SK-N-SH (cell line): ENCODE data around the gene MEAK7. TPM values are rescaled to one million over a fixed set of nuclear protein-coding genes. Genes with fewer than 3 reads are reported as not detected.

Source experiments
- CTCF ChIA-PET: fragments of 300-600, 350-600 bp; formaldehyde crosslinking; extraction: SDS; loops from one replicate; lab custom pipeline; 2021; lab: Yijun Ruan, JAX
- POLR2A ChIA-PET: fragments of 350-600 bp; sonication (Branson Sonifier 250); formaldehyde crosslinking; extraction: SDS; loops from one replicate; lab custom pipeline; 2020; ENCODE audit warnings: antibody characterized with exemption, inconsistent platforms; lab: Yijun Ruan, JAX
- DNase-seq: peaks from one replicate; pipeline ENCODE4 v3.0.0; 2012
- H2AFZ ChIP-seq: fragments of 200-600 bp; sonication (generic); 2 replicates; pipeline ENCODE4 v1.8.1; 2016; ENCODE audit warnings: antibody characterized with exemption, mild to moderate bottlenecking, low read depth
- H3F3A ChIP-seq: fragments of 200-600 bp; sonication (generic); replicated peaks from 2 replicates; pipeline ENCODE3; 2016; ENCODE audit warnings: antibody characterized with exemption, mild to moderate bottlenecking; ENCODE audit not compliant: insufficient read depth
- H3K27ac ChIP-seq, 2 experiments: fragments of 200-500 bp in 1 of 2; fragments of 200-600 bp in 1 of 2; sonication (Bioruptor generic) in 1 of 2; sonication (generic), shearing (Covaris generic) in 1 of 2; 2 replicates each; pipeline versions ENCODE4 v1.5.1 to v1.6.1; 2014 to 2016; ENCODE audit warnings: low read depth in 2 of 2, inconsistent platforms in 1 of 2, low read length in 1 of 2, mild to moderate bottlenecking in 1 of 2, mixed read lengths in 1 of 2
- H3K27me3 ChIP-seq: fragments of 200-600 bp; sonication (generic), shearing (Covaris generic); 2 replicates; pipeline ENCODE4 v1.6.1; 2016; ENCODE audit warnings: mixed run types; ENCODE audit not compliant: insufficient read depth
- H3K36me3 ChIP-seq, 2 experiments: fragments of 200-500 bp in 1 of 2; fragments of 200-600 bp in 1 of 2; sonication (Bioruptor generic) in 1 of 2; sonication (generic) in 1 of 2; replicated peaks in 1 of 2; 2 replicates each; pipeline versions ENCODE3 to v1.5.1; 2014 to 2016; ENCODE audit warnings: low read length in 1 of 2, mild to moderate bottlenecking in 1 of 2; ENCODE audit not compliant: insufficient read depth in 2 of 2, control insufficient read depth in 1 of 2
- H3K4me1 ChIP-seq, 2 experiments: fragments of 200-500 bp in 1 of 2; fragments of 200-600 bp in 1 of 2; sonication (Bioruptor generic) in 1 of 2; sonication (generic), shearing (Covaris generic) in 1 of 2; 2 replicates each; pipeline versions ENCODE4 v1.5.1 to v1.6.1; 2014 to 2016; ENCODE audit warnings: low read depth in 1 of 2, low read length in 1 of 2, mixed run types in 1 of 2; ENCODE audit not compliant: insufficient read depth in 2 of 2, control insufficient read depth in 1 of 2
- H3K4me2 ChIP-seq: fragments of 200-600 bp; sonication (generic), shearing (Covaris generic); 2 replicates; pipeline ENCODE4 v1.6.1; 2017; ENCODE audit warnings: mixed run types
- H3K4me3 ChIP-seq, 2 experiments: fragments of 200-500 bp in 1 of 2; fragments of 200-600 bp in 1 of 2; sonication (Bioruptor generic) in 1 of 2; sonication (generic), shearing (Covaris generic) in 1 of 2; 2 replicates each; pipeline versions ENCODE4 v1.5.1 to v1.8.1; 2014 to 2016; ENCODE audit warnings: low read depth in 2 of 2, inconsistent platforms in 1 of 2, low read length in 1 of 2, mild to moderate bottlenecking in 1 of 2, mixed read lengths in 1 of 2, moderate library complexity in 1 of 2
- H3K79me2 ChIP-seq: fragments of 200-600 bp; sonication (generic); 2 replicates; pipeline ENCODE4 v1.8.1; 2017; ENCODE audit warnings: mild to moderate bottlenecking; ENCODE audit not compliant: insufficient read depth
- H3K9ac ChIP-seq: fragments of 200-600 bp; sonication (generic); 2 replicates; pipeline ENCODE4 v1.6.1; 2017; ENCODE audit warnings: mixed run types
- H3K9me2 ChIP-seq: fragments of 200-600 bp; sonication (generic); 2 replicates; pipeline ENCODE4 v1.6.1; 2017; ENCODE audit warnings: mixed run types
- H3K9me3 ChIP-seq: fragments of 200-600 bp; sonication (generic); 2 replicates; pipeline ENCODE4 v1.6.1; 2017; ENCODE audit warnings: mixed run types, mild to moderate bottlenecking, moderate library complexity
- H4K20me1 ChIP-seq: fragments of 200-600 bp; sonication (generic); 2 replicates; pipeline ENCODE4 v1.6.1; 2017; ENCODE audit warnings: mild to moderate bottlenecking, mixed run types; ENCODE audit not compliant: insufficient read depth
- CHD2 ChIP-seq: fragments of 150-350 bp; IDR thresholded peaks from 2 replicates; pipeline ENCODE4 v1.6.1; 2018; ENCODE audit warnings: low read length; ENCODE audit not compliant: partially characterized antibody
- EZH2phosphoT487 ChIP-seq: fragments of 200-600 bp; sonication (generic); IDR thresholded peaks from 2 replicates; pipeline ENCODE4 v1.6.1; 2017; ENCODE audit warnings: low read depth, mixed run types, mild to moderate bottlenecking, antibody characterized with exemption, moderate library complexity, borderline replicate concordance
- FOSL2 ChIP-seq: IDR thresholded peaks from 2 replicates; pipeline ENCODE4 v1.4.0; 2012; ENCODE audit warnings: low read depth, mild to moderate bottlenecking, moderate library complexity, borderline replicate concordance
- FOXJ3 ChIP-seq: sonication (generic); formaldehyde crosslinking; IDR thresholded peaks from 2 replicates; pipeline ENCODE4 v1.5.1; 2020; ENCODE audit warnings: mild to moderate bottlenecking, missing genetic modification reagents
- FOXM1 ChIP-seq: IDR thresholded peaks from 2 replicates; pipeline ENCODE4 v1.4.0; 2012; ENCODE audit warnings: low read depth, mild to moderate bottlenecking
- GABPA ChIP-seq: IDR thresholded peaks from 2 replicates; pipeline ENCODE4 v1.4.0; 2012; ENCODE audit warnings: low read depth, mild to moderate bottlenecking
- GATA2 ChIP-seq: sonication (generic); formaldehyde crosslinking; IDR thresholded peaks from 2 replicates; pipeline ENCODE4 v1.5.0; 2020; ENCODE audit warnings: mild to moderate bottlenecking, missing genetic modification reagents
- JUND ChIP-seq: IDR thresholded peaks from 2 replicates; pipeline ENCODE4 v1.4.0; 2012
- MEF2A ChIP-seq: IDR thresholded peaks from 2 replicates; pipeline ENCODE4 v1.4.0; 2012; ENCODE audit warnings: low read depth, borderline replicate concordance
- MXI1 ChIP-seq: IDR thresholded peaks from 2 replicates; pipeline ENCODE4 v1.6.1; 2012; ENCODE audit warnings: mild to moderate bottlenecking, low read depth, low read length, improper control_type of control experiment
- NFIC ChIP-seq: IDR thresholded peaks from 2 replicates; pipeline ENCODE4 v1.4.0; 2012; ENCODE audit warnings: borderline replicate concordance
- POLR2AphosphoS5 ChIP-seq: IDR thresholded peaks from 2 replicates; pipeline ENCODE4 v1.6.1; 2012; ENCODE audit warnings: low read depth, low read length
- RAD21 ChIP-seq: IDR thresholded peaks from 2 replicates; pipeline ENCODE4 v1.6.1; 2012; ENCODE audit warnings: mild to moderate bottlenecking, low read length
- RCOR1 ChIP-seq: fragments of 150-350 bp; IDR thresholded peaks from 2 replicates; pipeline ENCODE4 v1.6.1; 2017; ENCODE audit warnings: antibody characterized with exemption, low read length
- RFX5 ChIP-seq: IDR thresholded peaks from 2 replicates; pipeline ENCODE4 v1.6.1; 2012; ENCODE audit warnings: mild to moderate bottlenecking, improper control_type of control experiment, low read length
- SIN3A ChIP-seq: IDR thresholded peaks from 2 replicates; pipeline ENCODE4 v1.6.1; 2012; ENCODE audit warnings: low read depth, mild to moderate bottlenecking, low read length, moderate library complexity, borderline replicate concordance
- TAF1 ChIP-seq: IDR thresholded peaks from 2 replicates; pipeline ENCODE4 v1.6.1; 2012; ENCODE audit warnings: low read depth, mild to moderate bottlenecking, low read length, moderate library complexity, borderline replicate concordance
- TCF12 ChIP-seq: IDR thresholded peaks from 2 replicates; pipeline ENCODE4 v1.4.0; 2012
- TEAD4 ChIP-seq: IDR thresholded peaks from 2 replicates; pipeline ENCODE4 v1.4.0; 2012; ENCODE audit warnings: mild to moderate bottlenecking, borderline replicate concordance; ENCODE audit not compliant: insufficient read depth
- WGBS: methylation state at CpG from one replicate; pipeline ENCODE4 v1.1.6; 2017; ENCODE audit warnings: low lambda C conversion rate; 5-methylcytosine and 5-hydroxymethylcytosine counted together
- polyA plus RNA-seq, 3 experiments: library from polyadenylated mRNA; depleted of rRNA; stranded (reverse); fragments of >200 nt; gene quantifications; 2 replicates each; pipeline ENCODE4 v1.2.3, GENCODE V29; 2012
- TF ChIP-seq, protein P1 (sequence below): fragments of 200-600 bp; sonication (generic); IDR thresholded peaks from 2 replicates; pipeline ENCODE4 v1.6.1; 2017; ENCODE audit warnings: antibody characterized with exemption, mild to moderate bottlenecking, moderate library complexity
- TF ChIP-seq, protein P2 (sequence below): fragments of 150-350 bp; IDR thresholded peaks from 2 replicates; pipeline ENCODE4 v1.6.1; 2016; ENCODE audit warnings: mild to moderate bottlenecking, low read depth, low read length
- TF ChIP-seq, protein P3 (sequence below): IDR thresholded peaks from 2 replicates; pipeline ENCODE4; 2012
- TF ChIP-seq, protein P4 (sequence below): IDR thresholded peaks from 2 replicates; pipeline ENCODE4 v1.4.0; 2012; ENCODE audit warnings: low read depth, borderline replicate concordance
- TF ChIP-seq, protein P5 (sequence below): IDR thresholded peaks from 2 replicates; pipeline ENCODE4 v1.4.0; 2012; ENCODE audit warnings: low read depth

Gene MEAK7, protein sequence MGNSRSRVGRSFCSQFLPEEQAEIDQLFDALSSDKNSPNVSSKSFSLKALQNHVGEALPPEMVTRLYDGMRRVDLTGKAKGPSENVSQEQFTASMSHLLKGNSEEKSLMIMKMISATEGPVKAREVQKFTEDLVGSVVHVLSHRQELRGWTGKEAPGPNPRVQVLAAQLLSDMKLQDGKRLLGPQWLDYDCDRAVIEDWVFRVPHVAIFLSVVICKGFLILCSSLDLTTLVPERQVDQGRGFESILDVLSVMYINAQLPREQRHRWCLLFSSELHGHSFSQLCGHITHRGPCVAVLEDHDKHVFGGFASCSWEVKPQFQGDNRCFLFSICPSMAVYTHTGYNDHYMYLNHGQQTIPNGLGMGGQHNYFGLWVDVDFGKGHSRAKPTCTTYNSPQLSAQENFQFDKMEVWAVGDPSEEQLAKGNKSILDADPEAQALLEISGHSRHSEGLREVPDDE
- 11.9 and 19.0 TPM in 2 replicates for polyA plus RNA-seq (2012; rRNA removed)
- 9.7 and 12.5 TPM in 2 replicates for polyA plus RNA-seq (2012; cell fraction: cytosol; rRNA removed)
- 23.7 and 24.7 TPM in 2 replicates for polyA plus RNA-seq (2012; cell fraction: nucleus; rRNA removed)

DNA sequence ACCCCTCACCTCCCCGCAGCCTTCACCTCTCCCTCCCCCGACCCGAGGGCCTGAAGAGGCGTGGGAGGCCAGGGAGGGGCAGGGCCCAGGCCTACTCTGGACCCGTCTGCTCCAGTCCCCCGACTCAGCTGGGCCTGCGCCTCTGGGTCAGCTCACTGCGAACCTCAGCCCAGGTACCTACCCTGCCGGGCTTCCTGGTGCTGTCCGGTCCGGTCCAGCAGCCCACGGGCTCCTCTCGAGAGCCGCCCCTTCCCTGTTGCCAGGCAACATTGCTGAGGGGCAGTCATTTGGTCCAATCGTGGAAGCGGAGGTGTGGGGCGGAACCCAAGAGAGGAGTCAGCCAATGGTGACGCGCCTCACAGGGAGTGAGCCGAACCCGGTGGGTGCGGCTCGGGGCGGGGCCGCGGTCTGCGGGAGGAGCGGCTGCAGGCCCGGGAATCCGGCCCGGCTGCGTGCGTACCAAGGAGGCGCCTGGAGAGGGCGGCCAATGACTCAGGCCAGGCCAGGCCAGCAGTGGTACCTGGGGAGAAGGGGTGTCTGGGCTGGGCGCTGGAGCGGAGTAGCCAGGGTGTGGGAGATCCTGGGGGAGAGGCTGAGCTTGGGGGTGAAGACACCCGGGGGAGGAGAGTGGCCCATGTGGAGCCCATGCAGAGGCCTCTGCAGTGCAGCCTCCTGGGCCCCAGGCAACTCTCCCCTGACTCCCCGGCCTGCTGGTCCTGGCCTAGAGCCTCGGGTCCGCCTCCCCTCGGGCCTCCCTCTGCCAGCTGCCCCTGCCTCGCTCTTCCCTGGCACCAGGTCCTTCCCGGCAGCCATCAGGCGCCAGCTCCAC is at the start of gene MEAK7:
Gene MEAK7 (minus strand): TSS at position 240 of the 829 bp plus-strand sequence. CDS start 6,573 bp downstream, outside the sequence.
- POLR2A ChIA-PET, result interaction anchor here (1.1 kb wide), 1 partner anchor 10 kb away, joined by 3 read pairs; no protein-coding TSS in a partner anchor

More for the DNA sequence above, at the start of gene MEAK7:
- CTCF ChIA-PET, result interaction anchor here (0.6 to 5.4 kb wide), 13 partner anchors 8 to 1314 kb away, joined by 3 to 44 read pairs (median 5); no protein-coding TSS in a partner anchor
- Histone ChIP-seq H3K27ac (peak within 1 kb of the TSS; percentile 67 to 82), H3K9me3 (no peaks in the 10 kb centered on the region), H3K9ac (peak within 1 kb of the TSS; percentile 84), H3K79me2 (peaks cover 43% of the 10 kb centered on the region; the same call in 1 of the 2 replicates), H3K9me2 (no peaks in the 10 kb centered on the region), H3F3A (no peaks in the 10 kb centered on the region), H3K4me1 (peaks cover 14 to 18% of the 10 kb centered on the region in 2 experiments; a peak in 3 of 4 replicates), H4K20me1 (no peaks in the 10 kb centered on the region), H3K27me3 (no peaks in the 10 kb centered on the region), H3K36me3 (peaks cover 0 to 7% of the 10 kb centered on the region in 2 experiments), H3K4me2 (peak within 1 kb of the TSS; percentile 91), H2AFZ (peak within 1 kb of the TSS; percentile 92), H3K4me3 (peak within 1 kb of the TSS; percentile 73 to 93)
- peak; percentile 58 for TF ChIP-seq CHD2
- peak; percentile 68 for TF ChIP-seq MXI1
- no peak for TF ChIP-seq MEF2A
- 0 out of 2 replicates have a peak, but pooled peaks have one; percentile 18 for TF ChIP-seq RFX5
- no peak; the same call in 1 of the 2 replicates for TF ChIP-seq JUND
- TF ChIP-seq EZH2phosphoT487, result no peak
- no peak for TF ChIP-seq FOXM1
- TF ChIP-seq TCF12, result no peak; the same call in 1 of the 2 replicates
- TF ChIP-seq POLR2AphosphoS5, result peak; percentile 72
- TF ChIP-seq, protein P1, sequence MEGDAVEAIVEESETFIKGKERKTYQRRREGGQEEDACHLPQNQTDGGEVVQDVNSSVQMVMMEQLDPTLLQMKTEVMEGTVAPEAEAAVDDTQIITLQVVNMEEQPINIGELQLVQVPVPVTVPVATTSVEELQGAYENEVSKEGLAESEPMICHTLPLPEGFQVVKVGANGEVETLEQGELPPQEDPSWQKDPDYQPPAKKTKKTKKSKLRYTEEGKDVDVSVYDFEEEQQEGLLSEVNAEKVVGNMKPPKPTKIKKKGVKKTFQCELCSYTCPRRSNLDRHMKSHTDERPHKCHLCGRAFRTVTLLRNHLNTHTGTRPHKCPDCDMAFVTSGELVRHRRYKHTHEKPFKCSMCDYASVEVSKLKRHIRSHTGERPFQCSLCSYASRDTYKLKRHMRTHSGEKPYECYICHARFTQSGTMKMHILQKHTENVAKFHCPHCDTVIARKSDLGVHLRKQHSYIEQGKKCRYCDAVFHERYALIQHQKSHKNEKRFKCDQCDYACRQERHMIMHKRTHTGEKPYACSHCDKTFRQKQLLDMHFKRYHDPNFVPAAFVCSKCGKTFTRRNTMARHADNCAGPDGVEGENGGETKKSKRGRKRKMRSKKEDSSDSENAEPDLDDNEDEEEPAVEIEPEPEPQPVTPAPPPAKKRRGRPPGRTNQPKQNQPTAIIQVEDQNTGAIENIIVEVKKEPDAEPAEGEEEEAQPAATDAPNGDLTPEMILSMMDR, result peak; percentile 19; the same call in 1 of the 2 replicates
- TF ChIP-seq, protein P2, sequence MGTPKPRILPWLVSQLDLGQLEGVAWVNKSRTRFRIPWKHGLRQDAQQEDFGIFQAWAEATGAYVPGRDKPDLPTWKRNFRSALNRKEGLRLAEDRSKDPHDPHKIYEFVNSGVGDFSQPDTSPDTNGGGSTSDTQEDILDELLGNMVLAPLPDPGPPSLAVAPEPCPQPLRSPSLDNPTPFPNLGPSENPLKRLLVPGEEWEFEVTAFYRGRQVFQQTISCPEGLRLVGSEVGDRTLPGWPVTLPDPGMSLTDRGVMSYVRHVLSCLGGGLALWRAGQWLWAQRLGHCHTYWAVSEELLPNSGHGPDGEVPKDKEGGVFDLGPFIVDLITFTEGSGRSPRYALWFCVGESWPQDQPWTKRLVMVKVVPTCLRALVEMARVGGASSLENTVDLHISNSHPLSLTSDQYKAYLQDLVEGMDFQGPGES, result peak; percentile 76
- no peak for TF ChIP-seq SIN3A
- peak; percentile 35; the same call in 1 of the 2 replicates for TF ChIP-seq TAF1
- TF ChIP-seq RCOR1, result no peak
- no peak for TF ChIP-seq RAD21
- no peak for TF ChIP-seq TEAD4
- TF ChIP-seq, protein P3, sequence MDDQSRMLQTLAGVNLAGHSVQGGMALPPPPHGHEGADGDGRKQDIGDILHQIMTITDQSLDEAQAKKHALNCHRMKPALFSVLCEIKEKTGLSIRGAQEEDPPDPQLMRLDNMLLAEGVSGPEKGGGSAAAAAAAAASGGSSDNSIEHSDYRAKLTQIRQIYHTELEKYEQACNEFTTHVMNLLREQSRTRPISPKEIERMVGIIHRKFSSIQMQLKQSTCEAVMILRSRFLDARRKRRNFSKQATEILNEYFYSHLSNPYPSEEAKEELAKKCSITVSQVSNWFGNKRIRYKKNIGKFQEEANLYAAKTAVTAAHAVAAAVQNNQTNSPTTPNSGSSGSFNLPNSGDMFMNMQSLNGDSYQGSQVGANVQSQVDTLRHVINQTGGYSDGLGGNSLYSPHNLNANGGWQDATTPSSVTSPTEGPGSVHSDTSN, result peak; percentile 100
- TF ChIP-seq FOXJ3 (CRISPR knock-in tag), result no peak
- no peak for TF ChIP-seq GATA2
- TF ChIP-seq NFIC, result no peak
- TF ChIP-seq, protein P4, sequence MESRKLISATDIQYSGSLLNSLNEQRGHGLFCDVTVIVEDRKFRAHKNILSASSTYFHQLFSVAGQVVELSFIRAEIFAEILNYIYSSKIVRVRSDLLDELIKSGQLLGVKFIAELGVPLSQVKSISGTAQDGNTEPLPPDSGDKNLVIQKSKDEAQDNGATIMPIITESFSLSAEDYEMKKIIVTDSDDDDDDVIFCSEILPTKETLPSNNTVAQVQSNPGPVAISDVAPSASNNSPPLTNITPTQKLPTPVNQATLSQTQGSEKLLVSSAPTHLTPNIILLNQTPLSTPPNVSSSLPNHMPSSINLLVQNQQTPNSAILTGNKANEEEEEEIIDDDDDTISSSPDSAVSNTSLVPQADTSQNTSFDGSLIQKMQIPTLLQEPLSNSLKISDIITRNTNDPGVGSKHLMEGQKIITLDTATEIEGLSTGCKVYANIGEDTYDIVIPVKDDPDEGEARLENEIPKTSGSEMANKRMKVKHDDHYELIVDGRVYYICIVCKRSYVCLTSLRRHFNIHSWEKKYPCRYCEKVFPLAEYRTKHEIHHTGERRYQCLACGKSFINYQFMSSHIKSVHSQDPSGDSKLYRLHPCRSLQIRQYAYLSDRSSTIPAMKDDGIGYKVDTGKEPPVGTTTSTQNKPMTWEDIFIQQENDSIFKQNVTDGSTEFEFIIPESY, result no peak
- TF ChIP-seq, protein P5, sequence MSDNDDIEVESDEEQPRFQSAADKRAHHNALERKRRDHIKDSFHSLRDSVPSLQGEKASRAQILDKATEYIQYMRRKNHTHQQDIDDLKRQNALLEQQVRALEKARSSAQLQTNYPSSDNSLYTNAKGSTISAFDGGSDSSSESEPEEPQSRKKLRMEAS, result peak; percentile 84
- TF ChIP-seq GABPA, result no peak
- peak; percentile 24; the same call in 1 of the 2 replicates for TF ChIP-seq FOSL2
- 1% methylated on average over 32 of the region's 45 CpGs for WGBS
- peak; percentile 98 for DNase-seq
